HCT116 (cell line): ENCODE results near the gene RAPGEF1. TPM values are rescaled to one million over a fixed set of nuclear protein-coding genes. Genes with fewer than 3 reads are reported as not detected.

ENCODE experiments used
- ATAC-seq: fragments of 200-7000 bp; cut with Tn5 transposase; 2 replicates; pipeline ENCODE4 v1.9.1; 2020; ENCODE audit warnings: mild to moderate bottlenecking, moderate library complexity
- BruUV-seq: library from RNA; stranded (reverse); fragments of 400-500 nt; replicated peaks from 2 replicates; lab custom pipeline; 2021; lab: Mats Ljungman, UMichigan
- CTCF ChIA-PET: fragments of 300-600 bp; sonication (Branson Sonifier 250); formaldehyde crosslinking; loops from one replicate; lab custom pipeline; 2021; ENCODE audit warnings: antibody characterized with exemption; lab: Charles Lee
- POLR2A ChIA-PET: fragments of 300-600, 350-600 bp; sonication (Branson Sonifier 250); formaldehyde crosslinking; loops from one replicate; lab custom pipeline; 2021; ENCODE audit warnings: antibody characterized with exemption; lab: Charles Lee
- RAD21 ChIA-PET, 2 experiments: fragments of 300-600 bp; sonication (Branson Sonifier 250); formaldehyde crosslinking; loops; one replicate each; lab custom pipeline; 2023; ENCODE audit warnings: low total read pairs in 2 of 2; ENCODE audit not compliant: uncharacterized antibody in 2 of 2, unreplicated experiment in 2 of 2, low non-redundant PET in 1 of 2; lab: Charles Lee
- DNase-seq: peaks from one replicate; pipeline ENCODE4 v3.0.0-alpha.2; 2010; ENCODE audit warnings: low read depth, low spot score
- H2AFZ ChIP-seq: fragments of 200-600 bp; shearing (Covaris generic), sonication (generic); 2 replicates; pipeline ENCODE4 v1.6.1; 2017; ENCODE audit warnings: low read depth, mixed run types, mixed read lengths, antibody characterized with exemption, low read length; ENCODE audit not compliant: poor library complexity, severe bottlenecking
- H3K27ac ChIP-seq: 2 replicates; pipeline ENCODE4 v1.5.1; 2012; ENCODE audit warnings: low read depth, low read length
- H3K27me3 ChIP-seq: fragments of 200-600 bp; sonication (generic); 2 replicates; pipeline ENCODE4 v1.6.1; 2016; ENCODE audit warnings: mixed run types, low read length, mixed read lengths; ENCODE audit not compliant: insufficient read depth
- H3K36me3 ChIP-seq, 2 experiments: fragments of 200-500 bp in 1 of 2; fragments of 200-600 bp in 1 of 2; sonication (Bioruptor generic) in 1 of 2; sonication (generic) in 1 of 2; 2 replicates each; pipeline versions ENCODE4 v1.5.1 to v1.6.1; 2014 to 2016; ENCODE audit warnings: low read length in 2 of 2, inconsistent platforms in 1 of 2, mixed read lengths in 1 of 2, mixed run types in 1 of 2; ENCODE audit not compliant: insufficient read depth in 2 of 2, control insufficient read depth in 1 of 2
- H3K4me1 ChIP-seq, 2 experiments: fragments of 200-600 bp in 1 of 2; sonication (generic) in 1 of 2; 2 replicates each; pipeline versions ENCODE4 v1.5.1 to v1.6.1; 2012 to 2017; ENCODE audit warnings: low read length in 2 of 2, inconsistent platforms in 1 of 2, mild to moderate bottlenecking in 1 of 2, mixed read lengths in 1 of 2, mixed run types in 1 of 2, moderate library complexity in 1 of 2; ENCODE audit not compliant: insufficient read depth in 2 of 2, control insufficient read depth in 1 of 2
- H3K4me2 ChIP-seq: fragments of 200-600 bp; sonication (generic); 2 replicates; pipeline ENCODE4 v1.6.1; 2017; ENCODE audit warnings: mixed run types, low read length, mixed read lengths
- H3K4me3 ChIP-seq, 2 experiments: fragments of 200-600 bp in 1 of 2; sonication (generic) in 1 of 2; replicated peaks in 1 of 2; 2 replicates each; pipeline ENCODE4 v1.5.1; 2011 to 2016; ENCODE audit warnings: low read length in 2 of 2, control low read depth in 1 of 2, low read depth in 1 of 2, mild to moderate bottlenecking in 1 of 2, mixed read lengths in 1 of 2, mixed run types in 1 of 2
- H3K79me2 ChIP-seq: fragments of 200-600 bp; sonication (generic); 2 replicates; pipeline ENCODE4 v1.6.1; 2017; ENCODE audit warnings: mild to moderate bottlenecking, mixed run types, low read length, moderate library complexity, mixed read lengths; ENCODE audit not compliant: insufficient read depth
- H3K9ac ChIP-seq: fragments of 200-600 bp; sonication (generic); 2 replicates; pipeline ENCODE4 v1.6.1; 2016; ENCODE audit warnings: low read length, mixed read lengths
- H3K9me2 ChIP-seq: fragments of 200-600 bp; sonication (generic), shearing (Covaris generic); 2 replicates; pipeline ENCODE4 v1.6.1; 2017; ENCODE audit warnings: mixed run types, mild to moderate bottlenecking, moderate library complexity; ENCODE audit not compliant: insufficient read depth
- H3K9me3 ChIP-seq, 2 experiments: fragments of 200-500 bp in 1 of 2; fragments of 200-600 bp in 1 of 2; sonication (Bioruptor generic) in 1 of 2; sonication (generic) in 1 of 2; 2 replicates each; pipeline ENCODE4 v1.6.1; 2014 to 2017; ENCODE audit warnings: low read length in 2 of 2, mixed read lengths in 2 of 2, inconsistent platforms in 1 of 2, low read depth in 1 of 2, mild to moderate bottlenecking in 1 of 2, mixed run types in 1 of 2, moderate library complexity in 1 of 2; ENCODE audit not compliant: control insufficient read depth in 1 of 2, insufficient read depth in 1 of 2
- H4K20me1 ChIP-seq: fragments of 200-600 bp; sonication (generic), shearing (Covaris generic); 2 replicates; pipeline ENCODE4 v1.6.1; 2017; ENCODE audit warnings: mixed run types, mild to moderate bottlenecking, moderate library complexity; ENCODE audit not compliant: insufficient read depth
- CTCF ChIP-seq, 3 experiments: fragments of 200-600 bp in 1 of 3; sonication (generic) in 1 of 3; IDR thresholded peaks in 2 of 3; conservative IDR thresholded peaks in 1 of 3; 2 replicates each; pipeline ENCODE4 v1.5.1; 2012 to 2017; ENCODE audit warnings: low read depth in 2 of 3, low read length in 2 of 3, antibody characterized with exemption in 1 of 3, borderline replicate concordance in 1 of 3, control low read depth in 1 of 3, mild to moderate bottlenecking in 1 of 3, mixed read lengths in 1 of 3, mixed run types in 1 of 3, moderate library complexity in 1 of 3; ENCODE audit not compliant: insufficient read depth in 1 of 3
- FOSL1 ChIP-seq: IDR thresholded peaks from 2 replicates; pipeline ENCODE4 v1.6.1; 2012; ENCODE audit warnings: low read depth
- POLR2A ChIP-seq: IDR thresholded peaks from 2 replicates; pipeline ENCODE4 v1.7.0; 2011; ENCODE audit warnings: borderline replicate concordance; ENCODE audit not compliant: insufficient read depth, insufficient read length; ENCODE audit errors: extremely low read depth
- POLR2AphosphoS5 ChIP-seq: IDR thresholded peaks from 2 replicates; pipeline ENCODE4 v1.6.1; 2011; ENCODE audit warnings: mild to moderate bottlenecking, low read depth, low read length, moderate library complexity
- SRF ChIP-seq: IDR thresholded peaks from 2 replicates; pipeline ENCODE4 v1.6.1; 2012; ENCODE audit warnings: low read depth
- TCF7L2 ChIP-seq: IDR thresholded peaks from 2 replicates; pipeline ENCODE4 v1.7.0; 2011; ENCODE audit warnings: borderline replicate concordance, inconsistent platforms; ENCODE audit not compliant: insufficient read depth, insufficient read length; ENCODE audit errors: extremely low read depth
- YY1 ChIP-seq: IDR thresholded peaks from 2 replicates; pipeline ENCODE4 v1.6.1; 2011; ENCODE audit warnings: low read length, low read depth, moderate library complexity, mild to moderate bottlenecking; ENCODE audit not compliant: insufficient replicate concordance; ENCODE audit errors: extremely low read depth
- ZFX ChIP-seq: fragments of 450-650 bp; IDR thresholded peaks from 2 replicates; pipeline ENCODE4 v1.6.1; 2017
- ZNF274 ChIP-seq: fragments of 200-500 bp; sonication (Bioruptor generic); IDR thresholded peaks from 2 replicates; pipeline ENCODE4 v1.6.1; 2014; ENCODE audit warnings: mild to moderate bottlenecking, low read depth, low read length, inconsistent platforms
- intact Hi-C: fragments of 100-400 bp; cut with micrococcal nuclease; formaldehyde crosslinking; loops from 2 replicates; pipeline ENCODE4 v1.10.0; 2022
- total RNA-seq: library from RNA; stranded (reverse); gene quantifications from one replicate; pipeline ENCODE4 v1.2.1, GENCODE V29; 2021; ENCODE audit not compliant: unreplicated experiment
- TF ChIP-seq, protein P1 (sequence below): IDR thresholded peaks from 2 replicates; pipeline ENCODE4 v1.6.1; 2012
- TF ChIP-seq, protein P2 (sequence below): IDR thresholded peaks from 2 replicates; pipeline ENCODE4 v1.6.1; 2012

Gene RAPGEF1
- total RNA-seq, 1 experiment from 2014 or later = 43.0 TPM

DNA sequence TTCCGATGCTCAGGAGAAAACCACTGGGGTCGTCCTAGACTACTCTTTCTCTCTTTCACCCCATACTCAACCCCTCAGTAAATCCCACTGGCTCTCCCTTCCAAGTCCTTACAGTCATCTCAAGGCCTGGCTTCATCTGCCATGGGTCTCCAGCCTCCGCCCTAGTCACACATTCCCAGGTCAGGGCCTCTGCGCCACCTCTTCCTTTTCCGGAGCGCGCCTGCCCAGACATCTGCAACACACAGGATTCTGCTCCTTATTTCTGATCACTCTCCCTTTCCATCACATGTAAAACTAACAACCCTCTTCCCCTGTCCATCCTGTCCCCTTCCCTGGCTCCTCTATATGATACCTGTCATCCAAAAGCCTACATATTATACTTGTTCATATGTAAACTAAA is 39.8 kb downstream of the RAPGEF1 start:
- Histone ChIP-seq H3K4me1 (peaks cover 26 to 34% of the 10 kb centered on the region in 2 experiments), H2AFZ (no peak overlapping the region), H3K9ac (no peak overlapping the region), H3K27ac (no peak overlapping the region), H3K9me2 (no peaks in the 10 kb centered on the region), H3K4me2 (no peak overlapping the region), H3K36me3 (no peaks in the 10 kb centered on the region), H3K27me3 (no peaks in the 10 kb centered on the region), H3K9me3 (no peaks in the 10 kb centered on the region), H4K20me1 (peaks cover 8% of the 10 kb centered on the region; the same call in 1 of the 2 replicates), H3K79me2 (peaks cover 46% of the 10 kb centered on the region), H3K4me3 (no peak overlapping the region)
- ChIA-PET RAD21 (no interaction called here), CTCF (no interaction called here), POLR2A (no interaction called here)
- intact Hi-C loops = no loop called here
- DNase-seq (no peak), ATAC-seq (no peak)
- TF ChIP-seq TCF7L2 (no peak), YY1 (no peak), FOSL1 (no peak), CTCF (IDR thresholded peaks at IDR 0.05 in 2 of 3, conservative IDR thresholded peaks at IDR 0.05 in 1 of 3; ENCODE audit: borderline replicate concordance in 1 of 3, insufficient read depth in 1 of 3, low read depth in 2 of 3, low read length in 2 of 3) (no peak), ZNF274 (no peak), ZFX (no peak), POLR2A (no peak), SRF (no peak), POLR2AphosphoS5 (no peak)
- TF ChIP-seq, protein P1, sequence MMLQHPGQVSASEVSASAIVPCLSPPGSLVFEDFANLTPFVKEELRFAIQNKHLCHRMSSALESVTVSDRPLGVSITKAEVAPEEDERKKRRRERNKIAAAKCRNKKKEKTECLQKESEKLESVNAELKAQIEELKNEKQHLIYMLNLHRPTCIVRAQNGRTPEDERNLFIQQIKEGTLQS = no peak
- TF ChIP-seq, protein P2, sequence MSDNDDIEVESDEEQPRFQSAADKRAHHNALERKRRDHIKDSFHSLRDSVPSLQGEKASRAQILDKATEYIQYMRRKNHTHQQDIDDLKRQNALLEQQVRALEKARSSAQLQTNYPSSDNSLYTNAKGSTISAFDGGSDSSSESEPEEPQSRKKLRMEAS = no peak
- no TSS peak for BruUV-seq
